ENCODE measurements around the gene RBSN. TPM values are rescaled to one million over a fixed set of nuclear protein-coding genes. Genes with fewer than 3 reads are reported as not detected.

RBSN gene
- total RNA-seq, 1 donor = 29.6 TPM

- H3K4me3 ChIP-seq (ENCODE audit: low read depth, low read length) = no peak overlapping the region
- no peak for TF ChIP-seq CTCF (IDR thresholded peaks at IDR 0.05; ENCODE audit: insufficient read depth, low read length)
- no peak for DNase-seq (ENCODE audit: low read depth)
Measured at GRCh38 chr3:15117011-15117410, 18.1 kb upstream of the RBSN start.

- no peak for TF ChIP-seq CTCF (IDR thresholded peaks at IDR 0.05; ENCODE audit: insufficient read depth, low read length)
Measured at GRCh38 chr3:15116032-15116669, 17.2 kb upstream of the RBSN start.

GRCh38 chr3:15114466-15115358 lies 15.8 kb upstream of the RBSN start:
- TF ChIP-seq CTCF (IDR thresholded peaks at IDR 0.05; ENCODE audit: insufficient read depth, low read length) = no peak
- H3K4me3 ChIP-seq (ENCODE audit: low read depth, low read length) = no peak overlapping the region
- DNase-seq (ENCODE audit: low read depth) = no peak

More at GRCh38 chr3:15116032-15116669, 17.2 kb upstream of the RBSN start:
- no peak overlapping the region for H3K4me3 ChIP-seq (ENCODE audit: low read depth, low read length)
- DNase-seq (ENCODE audit: low read depth) = no peak

GRCh38 chr3:15113884-15114283 lies 14.9 kb upstream of the RBSN start:
- no peak overlapping the region for H3K4me3 ChIP-seq (ENCODE audit: low read depth, low read length)
- no peak for TF ChIP-seq CTCF (IDR thresholded peaks at IDR 0.05; ENCODE audit: insufficient read depth, low read length)
- DNase-seq (ENCODE audit: low read depth) = no peak

- DNase-seq (ENCODE audit: low read depth) = no peak
- no peak for TF ChIP-seq CTCF (IDR thresholded peaks at IDR 0.05; ENCODE audit: insufficient read depth, low read length)
- H3K4me3 ChIP-seq (ENCODE audit: low read depth, low read length) = no peak overlapping the region
Measured at GRCh38 chr3:15113471-15113870, 14.5 kb upstream of the RBSN start.

- no peak for TF ChIP-seq CTCF (IDR thresholded peaks at IDR 0.05; ENCODE audit: insufficient read depth, low read length)
- no peak overlapping the region for H3K4me3 ChIP-seq (ENCODE audit: low read depth, low read length)
- no peak for DNase-seq (ENCODE audit: low read depth)
Measured at GRCh38 chr3:15112011-15112410, 13.1 kb upstream of the RBSN start.
